HepG2 (cell line): ENCODE data around the gene TTC16. TPM values are rescaled to one million over a fixed set of nuclear protein-coding genes. Genes with fewer than 3 reads are reported as not detected.

Source experiments
- ATAC-seq: fragments of 200-7000 bp; cut with Tn5 transposase; 3 replicates; pipeline ENCODE4 v1.9.1; 2020; ENCODE audit warnings: mild to moderate bottlenecking, moderate library complexity
- BruUV-seq: library from RNA; stranded (reverse); fragments of 400-500 nt; replicated peaks from 2 replicates; lab custom pipeline; 2021; lab: Mats Ljungman, UMichigan
- CTCF ChIA-PET: fragments of 300-600 bp; formaldehyde crosslinking; extraction: SDS; loops from one replicate; lab custom pipeline; 2021; ENCODE audit warnings: low total read pairs, inconsistent platforms, low intra/inter-chr PET ratio; lab: Yijun Ruan, JAX
- POLR2A ChIA-PET: fragments of 350-600 bp; sonication (Branson Sonifier 250); formaldehyde crosslinking; loops from one replicate; lab custom pipeline; 2020; ENCODE audit warnings: antibody characterized with exemption, inconsistent platforms; lab: Yijun Ruan, JAX
- DNase-seq: peaks from one replicate; pipeline ENCODE4 v3.0.0-alpha.2; 2015; ENCODE audit warnings: low spot score
- FAIRE-seq: peaks from 3 replicates; lab custom pipeline; 2011; peaks lifted over from hg19 to GRCh38; lab: Jason Lieb, UNC
- H2AFZ ChIP-seq: one replicate; pipeline ENCODE4 v1.6.1; 2011; ENCODE audit warnings: low read length, inconsistent platforms
- H3K27ac ChIP-seq: fragments of 300-600 bp; 3 replicates; pipeline ENCODE4 v1.8.0; 2011; ENCODE audit warnings: mixed run types, mild to moderate bottlenecking, mixed read lengths, low read length, inconsistent platforms; ENCODE audit not compliant: insufficient read depth; ENCODE audit errors: extremely low read length
- H3K27me3 ChIP-seq, 2 experiments: fragments of 200-600 bp in 1 of 2; 2 replicates in 1 of 2; 3 replicates in 1 of 2; pipeline versions ENCODE4 v1.6.0 to v1.8.0; 2011; ENCODE audit warnings: low read length in 2 of 2, mild to moderate bottlenecking in 2 of 2, moderate library complexity in 2 of 2, inconsistent platforms in 1 of 2; ENCODE audit not compliant: insufficient read depth in 2 of 2, control insufficient read depth in 1 of 2
- H3K36me3 ChIP-seq, 2 experiments: fragments of 200-600 bp in 1 of 2; replicated peaks in 1 of 2; 2 replicates in 1 of 2; 3 replicates in 1 of 2; pipeline versions ENCODE4 v1.5.1 to v1.8.0; 2011; ENCODE audit warnings: low read length in 2 of 2, inconsistent platforms in 1 of 2; ENCODE audit not compliant: insufficient read depth in 2 of 2, control insufficient read depth in 1 of 2
- H3K4me1 ChIP-seq: 2 replicates; pipeline ENCODE4 v1.5.1; 2012; ENCODE audit warnings: low read length, inconsistent platforms; ENCODE audit not compliant: insufficient read depth
- H3K4me2 ChIP-seq: 2 replicates; pipeline ENCODE4 v1.6.0; 2011; ENCODE audit warnings: low read depth, low read length, inconsistent platforms
- H3K4me3 ChIP-seq, 3 experiments: fragments of 200-600 bp in 1 of 3; sonication (generic), shearing (Covaris generic) in 1 of 3; replicated peaks in 1 of 3; 2 replicates each; pipeline ENCODE4 v1.5.1; 2011 to 2016; ENCODE audit warnings: low read length in 3 of 3, inconsistent platforms in 2 of 3, low read depth in 2 of 3, mild to moderate bottlenecking in 2 of 3, control low read depth in 1 of 3, mixed read lengths in 1 of 3; ENCODE audit not compliant: insufficient read depth in 1 of 3
- H3K79me2 ChIP-seq: one replicate; pipeline ENCODE4 v1.6.1; 2011; ENCODE audit warnings: low read length, inconsistent platforms; ENCODE audit not compliant: insufficient read depth
- H3K9ac ChIP-seq: 2 replicates; pipeline ENCODE4 v1.6.0; 2011; ENCODE audit warnings: mild to moderate bottlenecking, low read depth, low read length, inconsistent platforms; ENCODE audit not compliant: insufficient read depth
- H3K9me3 ChIP-seq: 2 replicates; pipeline ENCODE4 v1.5.1; 2012; ENCODE audit warnings: mild to moderate bottlenecking, low read length
- H4K20me1 ChIP-seq: 2 replicates; pipeline ENCODE4 v1.6.0; 2011; ENCODE audit warnings: inconsistent platforms, mild to moderate bottlenecking, low read length, moderate library complexity; ENCODE audit not compliant: insufficient read depth
- E2F2 ChIP-seq: sonication (generic); formaldehyde crosslinking; IDR thresholded peaks from 2 replicates; pipeline ENCODE4 v1.4.0; 2020; ENCODE audit warnings: missing genetic modification reagents, borderline replicate concordance
- EED ChIP-seq: sonication (generic); formaldehyde crosslinking; IDR thresholded peaks from 2 replicates; pipeline ENCODE4 v1.5.0; 2020; ENCODE audit warnings: mild to moderate bottlenecking, missing genetic modification reagents
- FOXO1 ChIP-seq: sonication (generic); formaldehyde crosslinking; IDR thresholded peaks from 2 replicates; pipeline ENCODE4 v1.4.0; 2020; ENCODE audit warnings: missing genetic modification reagents
- GMEB2 ChIP-seq: IDR thresholded peaks from 2 replicates; pipeline ENCODE4 v1.6.1; 2016; ENCODE audit warnings: missing biosample characterization, missing genetic modification reagents, low read depth
- MAZ ChIP-seq, 2 experiments: sonication (generic) in 1 of 2; formaldehyde crosslinking in 1 of 2; IDR thresholded peaks; 2 replicates each; pipeline versions ENCODE4 v1.5.0 to v1.6.1; 2012 to 2020; ENCODE audit warnings: low read depth in 2 of 2, mild to moderate bottlenecking in 2 of 2, borderline replicate concordance in 1 of 2, improper control_type of control experiment in 1 of 2, low read length in 1 of 2, missing genetic modification reagents in 1 of 2, moderate library complexity in 1 of 2
- MBD4 ChIP-seq: IDR thresholded peaks from 2 replicates; pipeline ENCODE4 v1.6.1; 2012; ENCODE audit warnings: low read length, inconsistent platforms, borderline replicate concordance
- MIER2 ChIP-seq: IDR thresholded peaks from 2 replicates; pipeline ENCODE4 v1.6.1; 2016; ENCODE audit warnings: missing biosample characterization, missing genetic modification reagents
- RFXAP ChIP-seq: sonication (generic); formaldehyde crosslinking; IDR thresholded peaks from 2 replicates; pipeline ENCODE4 v1.4.0; 2020; ENCODE audit warnings: missing genetic modification reagents, borderline replicate concordance
- SUZ12 ChIP-seq: fragments of 150-350 bp; IDR thresholded peaks from 2 replicates; pipeline ENCODE4 v1.6.1; 2014; ENCODE audit warnings: low read depth, low read length
- TAF1 ChIP-seq: sonication (generic); formaldehyde crosslinking; IDR thresholded peaks from 2 replicates; pipeline ENCODE4 v1.4.0; 2020; ENCODE audit warnings: missing genetic modification reagents
- ZNF276 ChIP-seq: sonication (generic); formaldehyde crosslinking; IDR thresholded peaks from 2 replicates; pipeline ENCODE4 v1.4.0; 2020; ENCODE audit warnings: mild to moderate bottlenecking, low read depth, missing genetic modification reagents
- ZNF326 ChIP-seq: sonication (generic); formaldehyde crosslinking; IDR thresholded peaks from 2 replicates; pipeline ENCODE4 v1.4.0; 2020; ENCODE audit warnings: missing genetic modification reagents, borderline replicate concordance
- ZNF572 ChIP-seq: sonication (generic); formaldehyde crosslinking; IDR thresholded peaks from 2 replicates; pipeline ENCODE4 v1.5.1; 2020; ENCODE audit warnings: mild to moderate bottlenecking, missing genetic modification reagents
- ZNF768 ChIP-seq: sonication (generic); formaldehyde crosslinking; IDR thresholded peaks from 2 replicates; pipeline ENCODE4 v1.4.0; 2020; ENCODE audit warnings: missing genetic modification reagents
- ZNF841 ChIP-seq: sonication (generic); formaldehyde crosslinking; IDR thresholded peaks from 2 replicates; pipeline ENCODE4 v1.8.1; 2023; ENCODE audit warnings: missing genetic modification reagents, borderline replicate concordance
- WGBS: methylation state at CpG from one replicate; pipeline ENCODE4 v1.1.6; 2017; ENCODE audit warnings: low lambda C conversion rate; 5-methylcytosine and 5-hydroxymethylcytosine counted together
- in situ Hi-C: cut with HindIII; loops from 2 replicates; pipeline ENCODE4 v1.10.0; 2017; ENCODE audit warnings: low pct_unique_long_range_greater_than_20kb; ENCODE audit not compliant: extremely low pct_ligation_motif_present
- intact Hi-C: fragments of 100-400 bp; cut with micrococcal nuclease; formaldehyde crosslinking; loops from one replicate; pipeline ENCODE4 v1.10.0; 2022; ENCODE audit not compliant: unreplicated experiment
- polyA plus RNA-seq, 8 experiments: library from polyadenylated mRNA; depleted of rRNA in 3 of 8; stranded (reverse) in 7 of 8; unstranded in 1 of 8; fragments of >200 nt; fragmentation: Illumina TruSeq in 4 of 8; extraction: Trizol in 4 of 8; gene quantifications; 2 replicates each; pipeline versions ENCODE4 v1.2.1 to v1.2.3, GENCODE V29; 2011 to 2016; ENCODE audit warnings: low read depth in 4 of 8, missing spikeins in 1 of 8, mixed read lengths in 1 of 8; ENCODE audit not compliant: insufficient read depth in 1 of 8
- total RNA-seq, 5 experiments: library from RNA; depleted of rRNA; stranded (reverse); fragments of >200 nt; fragmentation: Illumina TruSeq; extraction: Trizol; gene quantifications; 2 replicates each; pipeline ENCODE4 v1.2.3, GENCODE V29; 2016; ENCODE audit warnings: low read depth in 1 of 5
- TF ChIP-seq, protein P1 (sequence below): sonication (generic); formaldehyde crosslinking; IDR thresholded peaks from 2 replicates; pipeline ENCODE4 v1.5.0; 2020; ENCODE audit warnings: missing genetic modification reagents
- TF ChIP-seq, protein P2 (sequence below): sonication (generic); formaldehyde crosslinking; IDR thresholded peaks from 2 replicates; pipeline ENCODE4 v1.8.0; 2023; ENCODE audit warnings: mild to moderate bottlenecking, missing genetic modification reagents

The TTC16 gene
- total and polyA plus RNA-seq, 2 of the 13 experiments (the other 11 are each of a cell fraction or from before 2014, with no cell fraction given) = not detected

GRCh38 chr9:127714020-127714750 lies 1.7 kb upstream of the TTC16 start:
- no TSS peak for BruUV-seq
- CTCF ChIA-PET = no interaction called here

More at GRCh38 chr9:127714020-127714750, 1.7 kb upstream of the TTC16 start:
- peaks cover 40% of the 10 kb centered on the region for H3K4me1 ChIP-seq
- FAIRE-seq = no peak
- no peak for TF ChIP-seq ZNF276
- TF ChIP-seq, protein P1, sequence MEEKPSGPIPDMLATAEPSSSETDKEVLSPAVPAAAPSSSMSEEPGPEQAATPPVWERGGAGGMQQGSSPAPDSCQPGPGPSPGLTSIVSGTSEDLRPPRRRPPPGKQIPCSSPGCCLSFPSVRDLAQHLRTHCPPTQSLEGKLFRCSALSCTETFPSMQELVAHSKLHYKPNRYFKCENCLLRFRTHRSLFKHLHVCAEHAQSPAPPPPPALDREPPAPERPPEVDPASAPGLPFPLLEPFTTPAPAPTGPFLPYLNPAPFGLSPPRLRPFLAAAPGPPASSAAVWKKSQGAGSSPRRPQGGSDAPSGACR (CRISPR knock-in tag) = no peak
- TF ChIP-seq TAF1 = no peak
- 0 out of 2 replicates have a peak, but pooled peaks have one; percentile 38 for TF ChIP-seq EED (CRISPR knock-in tag)
- TF ChIP-seq GMEB2 (CRISPR knock-in tag) = no peak
- TF ChIP-seq ZNF572 (CRISPR knock-in tag) = no peak
- TF ChIP-seq SUZ12 = no peak
- no peak for TF ChIP-seq E2F2 (CRISPR knock-in tag)
- no peak for TF ChIP-seq ZNF326 (CRISPR knock-in tag)
- no peak for TF ChIP-seq MIER2
- TF ChIP-seq ZNF768 (CRISPR knock-in tag) = 0 out of 2 replicates have a peak, but pooled peaks have one; percentile 28
- no peak for TF ChIP-seq FOXO1 (CRISPR knock-in tag)
- no peak for TF ChIP-seq ZNF841
- TF ChIP-seq, protein P2, sequence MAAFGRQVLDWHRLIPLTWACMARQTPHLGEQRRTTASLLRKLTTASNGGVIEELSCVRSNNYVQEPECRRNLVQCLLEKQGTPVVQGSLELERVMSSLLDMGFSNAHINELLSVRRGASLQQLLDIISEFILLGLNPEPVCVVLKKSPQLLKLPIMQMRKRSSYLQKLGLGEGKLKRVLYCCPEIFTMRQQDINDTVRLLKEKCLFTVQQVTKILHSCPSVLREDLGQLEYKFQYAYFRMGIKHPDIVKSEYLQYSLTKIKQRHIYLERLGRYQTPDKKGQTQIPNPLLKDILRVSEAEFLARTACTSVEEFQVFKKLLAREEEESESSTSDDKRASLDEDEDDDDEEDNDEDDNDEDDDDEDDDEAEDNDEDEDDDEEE (CRISPR knock-in tag) = no peak
- TF ChIP-seq RFXAP (CRISPR knock-in tag) = no peak
- no peak for TF ChIP-seq MBD4
- no peak for TF ChIP-seq MAZ (IDR thresholded peaks at IDR 0.05; ENCODE audit: borderline replicate concordance, low read depth, low read length)
- TF ChIP-seq MAZ (CRISPR knock-in tag; IDR thresholded peaks at IDR 0.05; ENCODE audit: low read depth) = 0 out of 2 replicates have a peak, but pooled peaks have one; percentile 26
- intact Hi-C loops (no loop called here), in situ Hi-C loops (no loop called here)
- H4K20me1 ChIP-seq = no peaks in the 10 kb centered on the region; the same call in 1 of the 2 replicates
- H3K4me3 ChIP-seq = peak overlapping the region in 2 of 3 experiments; percentile 82 to 90; a peak in 4 of 6 replicates
- no peaks in the 10 kb centered on the region for H3K9me3 ChIP-seq
- H3K79me2 ChIP-seq = no peaks in the 10 kb centered on the region
- H3K36me3 ChIP-seq = no peaks in the 10 kb centered on the region
- no peak for DNase-seq
- 17% methylated on average over 1 of the region's 19 CpGs for WGBS
- H3K27ac ChIP-seq = no peak overlapping the region
- POLR2A ChIA-PET = interaction anchor here (1.0 kb wide), 1 partner anchor 10 kb away, joined by 3 read pairs; no protein-coding TSS in a partner anchor
- H3K27me3 ChIP-seq = peaks cover 0 to 6% of the 10 kb centered on the region in 2 experiments; a peak in 2 of 5 replicates
- H3K4me2 ChIP-seq = peak overlapping the region; percentile 97
- no peak for ATAC-seq
- H3K9ac ChIP-seq = 0 out of 2 replicates have a peak overlapping the region, but pooled peaks have one; percentile 12
- no peak overlapping the region for H2AFZ ChIP-seq
